Measurements from ENCODE around the gene RAB4A.

DNA sequence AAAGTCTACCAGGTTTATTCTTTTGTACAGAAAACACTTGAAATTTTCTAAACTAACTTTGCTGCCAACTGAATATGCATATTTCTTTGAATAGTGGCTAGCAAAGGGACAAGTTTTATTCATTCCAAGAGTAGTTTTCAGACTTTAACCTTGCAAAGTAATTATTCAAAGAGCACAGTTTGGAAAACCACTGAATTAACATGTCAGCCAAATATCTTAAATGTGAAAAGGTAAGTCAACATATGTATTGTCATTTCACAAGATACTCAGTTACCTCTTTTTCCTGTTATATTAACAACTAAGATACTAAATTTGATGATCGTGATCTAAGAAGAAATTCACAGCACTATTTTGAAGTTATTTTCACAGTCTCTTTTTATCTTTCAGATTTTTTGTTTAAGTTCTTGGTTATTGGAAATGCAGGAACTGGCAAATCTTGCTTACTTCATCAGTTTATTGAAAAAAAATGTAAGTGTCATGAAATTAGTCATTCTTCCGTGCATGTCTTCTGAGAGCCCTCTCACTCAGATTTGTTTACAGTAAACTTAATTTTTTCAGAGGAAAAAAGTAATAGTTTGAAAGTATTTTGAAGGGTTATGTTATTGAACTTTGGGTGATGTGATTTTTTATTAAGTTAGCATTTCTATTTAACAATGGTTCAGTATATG is 15.3 kb downstream of the RAB4A start:
- no peak for TF ChIP-seq POLR2AphosphoS5 (IDR thresholded peaks at IDR 0.05)
- TF ChIP-seq, protein P1, sequence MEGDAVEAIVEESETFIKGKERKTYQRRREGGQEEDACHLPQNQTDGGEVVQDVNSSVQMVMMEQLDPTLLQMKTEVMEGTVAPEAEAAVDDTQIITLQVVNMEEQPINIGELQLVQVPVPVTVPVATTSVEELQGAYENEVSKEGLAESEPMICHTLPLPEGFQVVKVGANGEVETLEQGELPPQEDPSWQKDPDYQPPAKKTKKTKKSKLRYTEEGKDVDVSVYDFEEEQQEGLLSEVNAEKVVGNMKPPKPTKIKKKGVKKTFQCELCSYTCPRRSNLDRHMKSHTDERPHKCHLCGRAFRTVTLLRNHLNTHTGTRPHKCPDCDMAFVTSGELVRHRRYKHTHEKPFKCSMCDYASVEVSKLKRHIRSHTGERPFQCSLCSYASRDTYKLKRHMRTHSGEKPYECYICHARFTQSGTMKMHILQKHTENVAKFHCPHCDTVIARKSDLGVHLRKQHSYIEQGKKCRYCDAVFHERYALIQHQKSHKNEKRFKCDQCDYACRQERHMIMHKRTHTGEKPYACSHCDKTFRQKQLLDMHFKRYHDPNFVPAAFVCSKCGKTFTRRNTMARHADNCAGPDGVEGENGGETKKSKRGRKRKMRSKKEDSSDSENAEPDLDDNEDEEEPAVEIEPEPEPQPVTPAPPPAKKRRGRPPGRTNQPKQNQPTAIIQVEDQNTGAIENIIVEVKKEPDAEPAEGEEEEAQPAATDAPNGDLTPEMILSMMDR (IDR thresholded peaks at IDR 0.05): no peak
- no peak for TF ChIP-seq POLR2A (IDR thresholded peaks at IDR 0.05)
- no peak for TF ChIP-seq EP300 (IDR thresholded peaks at IDR 0.05)

All from upper lobe of left lung (tissue), 4 donors.